SK-N-SH (cell line): ENCODE results near the gene ZNF689. TPM values are rescaled to one million over a fixed set of nuclear protein-coding genes. Genes with fewer than 3 reads are reported as not detected.

Experiments used
- CTCF ChIA-PET: fragments of 300-600, 350-600 bp; formaldehyde crosslinking; extraction: SDS; loops from one replicate; lab custom pipeline; 2021; lab: Yijun Ruan, JAX
- POLR2A ChIA-PET: fragments of 350-600 bp; sonication (Branson Sonifier 250); formaldehyde crosslinking; extraction: SDS; loops from one replicate; lab custom pipeline; 2020; ENCODE audit warnings: antibody characterized with exemption, inconsistent platforms; lab: Yijun Ruan, JAX
- DNase-seq: peaks from one replicate; pipeline ENCODE4 v3.0.0; 2012
- H2AFZ ChIP-seq: fragments of 200-600 bp; sonication (generic); 2 replicates; pipeline ENCODE4 v1.8.1; 2016; ENCODE audit warnings: antibody characterized with exemption, mild to moderate bottlenecking, low read depth
- H3F3A ChIP-seq: fragments of 200-600 bp; sonication (generic); replicated peaks from 2 replicates; pipeline ENCODE3; 2016; ENCODE audit warnings: antibody characterized with exemption, mild to moderate bottlenecking; ENCODE audit not compliant: insufficient read depth
- H3K27ac ChIP-seq, 2 experiments: fragments of 200-500 bp in 1 of 2; fragments of 200-600 bp in 1 of 2; sonication (Bioruptor generic) in 1 of 2; sonication (generic), shearing (Covaris generic) in 1 of 2; 2 replicates each; pipeline versions ENCODE4 v1.5.1 to v1.6.1; 2014 to 2016; ENCODE audit warnings: low read depth in 2 of 2, inconsistent platforms in 1 of 2, low read length in 1 of 2, mild to moderate bottlenecking in 1 of 2, mixed read lengths in 1 of 2
- H3K27me3 ChIP-seq: fragments of 200-600 bp; sonication (generic), shearing (Covaris generic); 2 replicates; pipeline ENCODE4 v1.6.1; 2016; ENCODE audit warnings: mixed run types; ENCODE audit not compliant: insufficient read depth
- H3K36me3 ChIP-seq, 2 experiments: fragments of 200-500 bp in 1 of 2; fragments of 200-600 bp in 1 of 2; sonication (Bioruptor generic) in 1 of 2; sonication (generic) in 1 of 2; replicated peaks in 1 of 2; 2 replicates each; pipeline versions ENCODE3 to v1.5.1; 2014 to 2016; ENCODE audit warnings: low read length in 1 of 2, mild to moderate bottlenecking in 1 of 2; ENCODE audit not compliant: insufficient read depth in 2 of 2, control insufficient read depth in 1 of 2
- H3K4me1 ChIP-seq, 2 experiments: fragments of 200-500 bp in 1 of 2; fragments of 200-600 bp in 1 of 2; sonication (Bioruptor generic) in 1 of 2; sonication (generic), shearing (Covaris generic) in 1 of 2; 2 replicates each; pipeline versions ENCODE4 v1.5.1 to v1.6.1; 2014 to 2016; ENCODE audit warnings: low read depth in 1 of 2, low read length in 1 of 2, mixed run types in 1 of 2; ENCODE audit not compliant: insufficient read depth in 2 of 2, control insufficient read depth in 1 of 2
- H3K4me2 ChIP-seq: fragments of 200-600 bp; sonication (generic), shearing (Covaris generic); 2 replicates; pipeline ENCODE4 v1.6.1; 2017; ENCODE audit warnings: mixed run types
- H3K4me3 ChIP-seq, 2 experiments: fragments of 200-500 bp in 1 of 2; fragments of 200-600 bp in 1 of 2; sonication (Bioruptor generic) in 1 of 2; sonication (generic), shearing (Covaris generic) in 1 of 2; 2 replicates each; pipeline versions ENCODE4 v1.5.1 to v1.8.1; 2014 to 2016; ENCODE audit warnings: low read depth in 2 of 2, inconsistent platforms in 1 of 2, low read length in 1 of 2, mild to moderate bottlenecking in 1 of 2, mixed read lengths in 1 of 2, moderate library complexity in 1 of 2
- H3K79me2 ChIP-seq: fragments of 200-600 bp; sonication (generic); 2 replicates; pipeline ENCODE4 v1.8.1; 2017; ENCODE audit warnings: mild to moderate bottlenecking; ENCODE audit not compliant: insufficient read depth
- H3K9ac ChIP-seq: fragments of 200-600 bp; sonication (generic); 2 replicates; pipeline ENCODE4 v1.6.1; 2017; ENCODE audit warnings: mixed run types
- H3K9me2 ChIP-seq: fragments of 200-600 bp; sonication (generic); 2 replicates; pipeline ENCODE4 v1.6.1; 2017; ENCODE audit warnings: mixed run types
- H3K9me3 ChIP-seq: fragments of 200-600 bp; sonication (generic); 2 replicates; pipeline ENCODE4 v1.6.1; 2017; ENCODE audit warnings: mixed run types, mild to moderate bottlenecking, moderate library complexity
- H4K20me1 ChIP-seq: fragments of 200-600 bp; sonication (generic); 2 replicates; pipeline ENCODE4 v1.6.1; 2017; ENCODE audit warnings: mild to moderate bottlenecking, mixed run types; ENCODE audit not compliant: insufficient read depth
- ELF1 ChIP-seq: IDR thresholded peaks from 2 replicates; pipeline ENCODE4 v1.4.0; 2012
- JUND ChIP-seq: IDR thresholded peaks from 2 replicates; pipeline ENCODE4 v1.4.0; 2012
- MAX ChIP-seq: IDR thresholded peaks from 2 replicates; pipeline ENCODE4 v1.4.0; 2012; ENCODE audit warnings: low read depth
- RAD21 ChIP-seq: IDR thresholded peaks from 2 replicates; pipeline ENCODE4 v1.6.1; 2012; ENCODE audit warnings: mild to moderate bottlenecking, low read length
- REST ChIP-seq: IDR thresholded peaks from 2 replicates; pipeline ENCODE4 v1.6.1; 2012; ENCODE audit warnings: mild to moderate bottlenecking, low read depth, low read length, moderate library complexity
- WGBS: methylation state at CpG from one replicate; pipeline ENCODE4 v1.1.6; 2017; ENCODE audit warnings: low lambda C conversion rate; 5-methylcytosine and 5-hydroxymethylcytosine counted together
- polyA plus RNA-seq, 3 experiments: library from polyadenylated mRNA; depleted of rRNA; stranded (reverse); fragments of >200 nt; gene quantifications; 2 replicates each; pipeline ENCODE4 v1.2.3, GENCODE V29; 2012

ZNF689 gene
- polyA plus RNA-seq, 1 of the 3 experiments (the other 2 are of a cell fraction): 2.9 TPM

GRCh38 chr16:30570636-30571444 is 39.3 kb downstream of the ZNF689 start:
- H3K27ac ChIP-seq: peak overlapping the region; percentile 83 to 96
- peak overlapping the region; percentile 92; the same call in 1 of the 2 replicates for H2AFZ ChIP-seq
- H3K27me3 ChIP-seq: no peaks in the 10 kb centered on the region
- no peaks in the 10 kb centered on the region for H3K9me3 ChIP-seq
- peak overlapping the region; percentile 94 for H3K4me2 ChIP-seq
- H3K36me3 ChIP-seq: no peaks in the 10 kb centered on the region
- DNase-seq: peak; percentile 74
- H3K9me2 ChIP-seq: no peaks in the 10 kb centered on the region
- peak overlapping the region; percentile 87 for H3K9ac ChIP-seq
- no peaks in the 10 kb centered on the region; the same call in 1 of the 2 replicates for H3K79me2 ChIP-seq
- peak overlapping the region; percentile 64 to 68 for H3K4me3 ChIP-seq
- WGBS: 37% methylated on average over 11 of the region's 22 CpGs
- TF ChIP-seq REST (peak; percentile 86), RAD21 (no peak), JUND (no peak)
- ChIA-PET POLR2A (interaction anchor here (0.7 to 2.8 kb wide), 7 partner anchors 9 to 114 kb away, joined by 3 to 44 read pairs (median 4); partner anchors contain the start of genes ZNF747, ZNF764 and ZNF785), CTCF (interaction anchor here (0.7 to 2.7 kb wide), 11 partner anchors 12 to 161 kb away, joined by 3 to 10 read pairs (median 4); partner anchors contain the start of genes DCTPP1, FBRS, ZNF689 and ZNF747)
- no peaks in the 10 kb centered on the region for H4K20me1 ChIP-seq
- peaks cover 5 to 12% of the 10 kb centered on the region in 2 experiments; a peak in 1 of 4 replicates for H3K4me1 ChIP-seq
- peaks cover 16% of the 10 kb centered on the region for H3F3A ChIP-seq

- no peak overlapping the region for H3K4me3 ChIP-seq
- no peaks in the 10 kb centered on the region; the same call in 1 of the 2 replicates for H3K79me2 ChIP-seq
- no peaks in the 10 kb centered on the region for H3K27me3 ChIP-seq
- H3K9me3 ChIP-seq: no peaks in the 10 kb centered on the region
- H3K27ac ChIP-seq: peak overlapping the region; percentile 7 to 83; a peak in 2 of 4 replicates
- no peak overlapping the region for H2AFZ ChIP-seq
- DNase-seq: no peak
- CTCF ChIA-PET: interaction anchor here (0.7 to 2.7 kb wide), 8 partner anchors 16 to 160 kb away, joined by 3 to 10 read pairs (median 4); partner anchors contain the start of genes DCTPP1, FBRS, ZNF689 and ZNF747
- peaks cover 5 to 12% of the 10 kb centered on the region in 2 experiments; a peak in 1 of 4 replicates for H3K4me1 ChIP-seq
- H4K20me1 ChIP-seq: no peaks in the 10 kb centered on the region
- no peaks in the 10 kb centered on the region for H3K9me2 ChIP-seq
- POLR2A ChIA-PET: interaction anchor here (0.9 to 2.8 kb wide), 3 partner anchors 12 to 35 kb away, joined by 4 to 44 read pairs (median 15); partner anchors contain the start of genes ZNF747, ZNF764 and ZNF785
- peaks cover 15% of the 10 kb centered on the region for H3F3A ChIP-seq
- H3K9ac ChIP-seq: no peak overlapping the region
- TF ChIP-seq JUND (no peak), MAX (no peak), ELF1 (no peak)
- H3K36me3 ChIP-seq: no peaks in the 10 kb centered on the region
- WGBS: 93% methylated on average over 10 of the region's 44 CpGs
- no peak overlapping the region for H3K4me2 ChIP-seq
Observed at GRCh38 chr16:30569746-30570635, 40.2 kb downstream of the ZNF689 start.
